ENCODE data around the gene IFNK. TPM values are rescaled to one million over a fixed set of nuclear protein-coding genes. Genes with fewer than 3 reads are reported as not detected.

IFNK gene
- total RNA-seq, 1 donor from 2014 or later = not detected

DNA sequence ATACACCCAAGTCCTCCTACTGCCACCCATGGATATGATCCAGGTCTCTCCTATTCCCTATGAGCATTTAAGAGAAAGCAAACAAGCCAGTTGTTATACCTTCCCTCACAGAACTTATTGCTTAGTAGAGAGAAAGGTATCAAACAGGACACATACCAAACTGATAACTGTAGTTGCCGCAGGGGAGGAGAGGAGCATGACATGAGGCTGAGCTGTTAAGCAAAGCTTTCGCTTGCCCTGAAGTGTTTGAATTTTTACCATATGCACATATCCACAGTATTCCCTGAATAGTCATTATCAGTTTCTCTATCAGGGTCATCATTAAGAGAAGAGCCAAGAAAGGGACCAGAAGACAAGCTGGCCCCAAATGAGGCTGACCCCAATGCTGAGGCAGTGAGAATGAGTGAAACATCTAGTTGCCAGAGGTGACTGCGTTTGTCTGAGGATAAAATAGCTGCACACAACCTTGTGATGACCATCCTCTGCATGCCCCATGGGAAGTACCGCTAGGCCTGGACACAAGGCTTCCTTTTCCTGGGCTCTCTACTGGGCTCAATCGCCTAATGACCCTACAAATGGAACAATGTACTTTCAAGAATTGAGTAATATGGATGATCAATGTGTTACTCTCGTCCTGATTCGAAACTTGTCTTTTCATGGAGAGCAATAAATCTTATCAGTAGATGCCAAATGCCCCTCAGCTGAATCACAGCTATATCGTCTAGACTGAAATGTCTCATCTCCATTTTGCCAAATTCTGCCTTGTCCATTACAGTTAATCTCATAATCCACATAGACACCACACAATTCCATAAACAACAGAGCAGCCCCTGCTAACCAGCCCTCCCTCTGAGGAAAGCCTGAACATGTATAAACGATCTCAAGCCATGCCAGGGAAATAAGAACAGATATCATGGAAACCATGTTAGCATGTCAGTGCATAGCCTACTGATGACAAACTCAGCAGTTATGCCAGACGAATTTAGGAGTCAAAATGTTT is 4.3 kb upstream of the IFNK start:
- no peak for DNase-seq (ENCODE audit: low read depth)
- no peak overlapping the region for H3K4me3 ChIP-seq (ENCODE audit: low read depth, low read length)
- TF ChIP-seq, protein P1, sequence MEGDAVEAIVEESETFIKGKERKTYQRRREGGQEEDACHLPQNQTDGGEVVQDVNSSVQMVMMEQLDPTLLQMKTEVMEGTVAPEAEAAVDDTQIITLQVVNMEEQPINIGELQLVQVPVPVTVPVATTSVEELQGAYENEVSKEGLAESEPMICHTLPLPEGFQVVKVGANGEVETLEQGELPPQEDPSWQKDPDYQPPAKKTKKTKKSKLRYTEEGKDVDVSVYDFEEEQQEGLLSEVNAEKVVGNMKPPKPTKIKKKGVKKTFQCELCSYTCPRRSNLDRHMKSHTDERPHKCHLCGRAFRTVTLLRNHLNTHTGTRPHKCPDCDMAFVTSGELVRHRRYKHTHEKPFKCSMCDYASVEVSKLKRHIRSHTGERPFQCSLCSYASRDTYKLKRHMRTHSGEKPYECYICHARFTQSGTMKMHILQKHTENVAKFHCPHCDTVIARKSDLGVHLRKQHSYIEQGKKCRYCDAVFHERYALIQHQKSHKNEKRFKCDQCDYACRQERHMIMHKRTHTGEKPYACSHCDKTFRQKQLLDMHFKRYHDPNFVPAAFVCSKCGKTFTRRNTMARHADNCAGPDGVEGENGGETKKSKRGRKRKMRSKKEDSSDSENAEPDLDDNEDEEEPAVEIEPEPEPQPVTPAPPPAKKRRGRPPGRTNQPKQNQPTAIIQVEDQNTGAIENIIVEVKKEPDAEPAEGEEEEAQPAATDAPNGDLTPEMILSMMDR (conservative IDR thresholded peaks at IDR 0.05; ENCODE audit: low read depth, low read length) = no peak

DNA sequence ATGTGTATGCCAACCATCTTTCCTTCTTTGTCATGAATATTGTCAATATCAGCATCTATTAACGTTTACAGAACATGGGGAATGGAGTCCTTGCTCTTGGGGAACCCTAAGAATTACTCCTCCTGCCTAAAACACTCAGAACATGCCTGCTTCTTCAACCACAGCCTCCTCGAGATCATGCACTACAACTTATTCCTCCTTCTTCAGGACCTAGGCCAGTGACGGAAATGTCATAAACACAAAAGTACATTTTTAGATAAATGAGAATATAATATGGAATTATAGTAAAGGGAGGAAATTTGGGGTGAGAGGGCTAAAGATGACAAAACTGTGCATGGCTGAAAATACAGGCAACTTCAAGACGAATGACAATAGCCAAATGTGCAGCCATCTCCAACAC is 3.1 kb upstream of the IFNK start:
- no peak for DNase-seq (ENCODE audit: low read depth)
- TF ChIP-seq, protein P1 (conservative IDR thresholded peaks at IDR 0.05; ENCODE audit: low read depth, low read length) = no peak
- no peak overlapping the region for H3K4me3 ChIP-seq (ENCODE audit: low read depth, low read length)

DNA sequence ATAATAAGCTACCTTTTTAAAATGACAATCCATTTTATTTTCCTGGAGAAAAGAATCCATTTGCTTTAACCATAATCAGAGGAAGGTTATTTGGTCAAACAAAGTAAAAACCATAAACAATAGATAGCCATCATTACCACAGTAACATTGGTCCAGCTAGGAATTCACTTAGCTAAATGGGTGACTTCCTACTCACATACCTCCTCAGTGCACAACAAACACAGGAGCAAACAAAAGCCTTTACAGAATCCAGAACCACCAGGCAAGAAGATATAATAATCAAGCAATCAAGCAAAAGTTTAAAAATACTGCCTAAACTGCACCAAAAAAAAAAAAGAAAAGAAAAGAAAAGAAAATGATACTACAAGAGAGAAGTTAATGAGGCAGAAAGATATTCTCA is 949 bp upstream of the IFNK start:
- TF ChIP-seq, protein P1 (conservative IDR thresholded peaks at IDR 0.05; ENCODE audit: low read depth, low read length) = no peak
- DNase-seq (ENCODE audit: low read depth) = no peak
- H3K4me3 ChIP-seq (ENCODE audit: low read depth, low read length) = no peak overlapping the region

DNA sequence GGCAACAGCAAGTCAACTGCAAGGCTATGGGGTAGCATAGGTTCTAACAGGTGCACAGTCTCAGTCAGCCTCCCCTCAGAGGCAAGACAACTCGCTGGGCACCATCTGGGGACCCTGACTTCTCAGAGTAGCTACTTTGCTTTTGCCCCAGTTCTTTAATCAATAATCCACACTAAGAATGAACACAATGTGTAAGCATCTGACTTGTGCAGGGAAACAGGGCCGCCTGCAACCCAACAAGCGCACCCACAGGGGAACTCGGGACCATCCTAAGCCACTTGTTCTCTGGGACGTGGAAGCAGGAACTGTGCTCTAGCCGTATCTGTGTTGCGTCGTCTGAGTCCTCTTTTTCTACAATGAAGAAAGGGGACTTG is 3.6 kb downstream of the IFNK start:
- DNase-seq (ENCODE audit: low read depth) = no peak
- H3K4me3 ChIP-seq (ENCODE audit: low read depth, low read length) = peak overlapping the region; percentile 70
- TF ChIP-seq, protein P1 (conservative IDR thresholded peaks at IDR 0.05; ENCODE audit: low read depth, low read length) = no peak

DNA sequence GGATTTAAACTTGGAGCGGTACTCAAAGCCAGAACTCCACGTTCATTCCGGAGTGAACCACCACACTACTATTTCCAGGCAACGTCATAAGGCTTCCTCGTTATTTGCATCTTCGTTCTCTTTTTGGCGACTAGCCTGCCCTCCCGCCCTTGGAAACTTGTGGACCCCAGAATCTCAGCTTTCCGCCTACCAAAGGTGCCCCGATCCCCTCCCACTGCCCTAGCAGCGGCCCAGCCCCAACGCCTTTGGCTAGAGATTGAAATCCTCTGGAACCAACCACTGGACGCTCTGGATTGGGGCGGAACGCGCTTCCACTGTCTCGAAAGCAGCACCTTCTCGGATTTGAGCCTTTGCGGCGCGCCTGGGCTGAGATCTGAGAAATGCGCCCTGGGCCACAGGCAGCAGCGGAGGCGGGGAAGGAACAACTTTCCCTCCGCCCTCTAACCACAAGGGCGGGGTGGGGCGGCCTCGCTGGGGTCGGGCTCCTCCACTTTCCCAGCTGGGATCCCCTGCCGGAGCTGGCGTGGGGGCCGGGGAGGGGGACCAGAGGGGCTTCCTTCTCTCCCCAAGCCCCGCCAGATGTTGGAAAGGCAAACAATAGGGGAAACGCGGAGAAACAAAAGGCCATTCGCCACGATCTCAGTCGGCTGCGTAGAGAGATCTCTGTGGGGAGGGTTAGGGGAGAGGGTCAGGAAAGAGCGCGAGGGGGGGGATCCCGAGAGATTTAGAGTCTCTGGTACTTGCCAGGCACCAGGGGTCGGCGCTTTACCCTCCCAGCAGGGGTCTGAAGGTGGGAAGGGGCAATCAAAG is 4.2 kb downstream of the IFNK start:
- TF ChIP-seq, protein P1 (conservative IDR thresholded peaks at IDR 0.05; ENCODE audit: low read depth, low read length) = no peak
- peak overlapping the region; percentile 70 for H3K4me3 ChIP-seq (ENCODE audit: low read depth, low read length)
- DNase-seq (ENCODE audit: low read depth) = no peak

DNA sequence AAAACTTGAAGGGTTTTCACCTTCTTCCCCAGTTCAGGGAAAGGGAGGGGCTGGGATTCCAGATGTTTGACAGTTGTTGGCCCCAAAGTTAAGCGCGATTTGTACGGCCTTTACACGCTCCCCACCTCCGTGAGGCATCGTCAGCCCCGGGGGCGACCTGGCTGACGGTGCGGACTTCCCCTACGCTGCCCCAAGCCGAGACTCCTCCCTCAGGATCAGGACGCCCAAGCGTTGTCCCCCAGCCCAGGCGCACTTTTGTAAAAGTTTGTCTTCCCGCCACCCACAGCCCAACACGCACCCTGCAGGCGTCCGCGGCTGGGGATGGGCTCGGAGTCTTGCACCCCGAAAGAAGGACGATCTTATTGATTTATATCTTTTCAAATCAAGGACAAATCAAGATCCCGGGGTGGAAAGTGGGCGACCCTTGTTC is 4.8 kb downstream of the IFNK start:
- peak overlapping the region; percentile 70 for H3K4me3 ChIP-seq (ENCODE audit: low read depth, low read length)
- TF ChIP-seq, protein P1 (conservative IDR thresholded peaks at IDR 0.05; ENCODE audit: low read depth, low read length) = no peak
- no peak for DNase-seq (ENCODE audit: low read depth)

All from epithelial cell of proximal tubule (primary cell).